H9 (cell line): Measurements from ENCODE around the gene PPFIBP2. TPM values are rescaled to one million over a fixed set of nuclear protein-coding genes. Genes with fewer than 3 reads are reported as not detected.

ENCODE experiments used
- DNase-seq: peaks from one replicate; pipeline ENCODE4 v3.0.0-alpha.2; 2017
- H2AFZ ChIP-seq: one replicate; pipeline ENCODE4 v1.6.1; 2013; ENCODE audit warnings: mild to moderate bottlenecking, low read length, control low read depth, moderate library complexity
- H2AK5ac ChIP-seq: 2 replicates; pipeline ENCODE4 v1.6.1; 2013; ENCODE audit warnings: low read length, control low read depth, mixed read lengths; ENCODE audit not compliant: insufficient read length
- H2BK120ac ChIP-seq: one replicate; pipeline ENCODE4 v1.6.1; 2013; ENCODE audit warnings: low read depth, mild to moderate bottlenecking, low read length, control low read depth, inconsistent platforms; ENCODE audit not compliant: poor library complexity, severe bottlenecking
- H2BK12ac ChIP-seq: 2 replicates; pipeline ENCODE4 v1.6.1; 2013; ENCODE audit warnings: low read length, control low read depth, mixed read lengths, low read depth; ENCODE audit not compliant: insufficient read length
- H2BK15ac ChIP-seq: 2 replicates; pipeline ENCODE4 v1.6.1; 2013; ENCODE audit warnings: low read depth, low read length, control low read depth
- H2BK20ac ChIP-seq: one replicate; pipeline ENCODE4 v1.6.1; 2013; ENCODE audit warnings: low read depth, mild to moderate bottlenecking, low read length, control low read depth, inconsistent platforms; ENCODE audit not compliant: poor library complexity, severe bottlenecking
- H2BK5ac ChIP-seq: 2 replicates; pipeline ENCODE4 v1.6.1; 2013; ENCODE audit warnings: low read length, control low read depth, mixed read lengths; ENCODE audit not compliant: insufficient read length
- H3K14ac ChIP-seq: 2 replicates; pipeline ENCODE4 v1.6.1; 2013; ENCODE audit warnings: low read length, control low read depth; ENCODE audit not compliant: insufficient read depth
- H3K18ac ChIP-seq: 2 replicates; pipeline ENCODE4 v1.6.1; 2013; ENCODE audit warnings: low read depth, mild to moderate bottlenecking, mixed read lengths, low read length, control low read depth; ENCODE audit not compliant: insufficient read length
- H3K23ac ChIP-seq: 2 replicates; pipeline ENCODE4 v1.6.1; 2013; ENCODE audit warnings: low read length, control low read depth, mixed read lengths, low read depth; ENCODE audit not compliant: insufficient read length
- H3K23me2 ChIP-seq: 2 replicates; pipeline ENCODE4 v1.6.1; 2013; ENCODE audit warnings: low read depth, mild to moderate bottlenecking, mixed read lengths, low read length, control low read depth; ENCODE audit not compliant: insufficient read length, poor library complexity, severe bottlenecking
- H3K27ac ChIP-seq: 2 replicates; pipeline ENCODE4 v1.5.1; 2013; ENCODE audit warnings: low read length, control low read depth, mixed read lengths, low read depth; ENCODE audit not compliant: insufficient read length
- H3K27me3 ChIP-seq: 2 replicates; pipeline ENCODE4 v1.6.1; 2013; ENCODE audit warnings: low read length, control low read depth, inconsistent platforms; ENCODE audit not compliant: insufficient read depth
- H3K4ac ChIP-seq: 2 replicates; pipeline ENCODE4 v1.6.1; 2013; ENCODE audit warnings: low read depth, mild to moderate bottlenecking, control low read depth, inconsistent platforms, low read length, moderate library complexity
- H3K4me1 ChIP-seq: 2 replicates; pipeline ENCODE4 v1.6.1; 2013; ENCODE audit warnings: low read length, control low read depth, inconsistent platforms; ENCODE audit not compliant: insufficient read depth
- H3K4me2 ChIP-seq: 2 replicates; pipeline ENCODE4 v1.6.1; 2013; ENCODE audit warnings: low read length, control low read depth, mixed read lengths; ENCODE audit not compliant: insufficient read length, insufficient read depth
- H3K56ac ChIP-seq: 2 replicates; pipeline ENCODE4 v1.6.1; 2013; ENCODE audit warnings: low read depth, mild to moderate bottlenecking, mixed read lengths, low read length, control low read depth; ENCODE audit not compliant: insufficient read length
- H3K79me1 ChIP-seq: 2 replicates; pipeline ENCODE4 v1.6.1; 2013; ENCODE audit warnings: low read depth, mild to moderate bottlenecking, moderate library complexity, low read length, control low read depth, inconsistent platforms; ENCODE audit not compliant: insufficient read depth, poor library complexity, severe bottlenecking
- H3K79me2 ChIP-seq: 2 replicates; pipeline ENCODE4 v1.6.1; 2013; ENCODE audit warnings: low read length, control low read depth, inconsistent platforms; ENCODE audit not compliant: insufficient read depth
- H3K9ac ChIP-seq: 2 replicates; pipeline ENCODE4 v1.6.1; 2013; ENCODE audit warnings: low read length, control low read depth, mixed read lengths; ENCODE audit not compliant: insufficient read length; ENCODE audit errors: extremely low read depth
- H3K9me3 ChIP-seq: one replicate; pipeline ENCODE4 v1.6.1; 2013; ENCODE audit warnings: low read depth, low read length, inconsistent platforms; ENCODE audit not compliant: control insufficient read depth
- H3T11ph ChIP-seq: one replicate; pipeline ENCODE4 v1.6.1; 2013; ENCODE audit warnings: mild to moderate bottlenecking, low read length, control low read depth, inconsistent platforms
- H4K20me1 ChIP-seq: one replicate; pipeline ENCODE4 v1.6.1; 2013; ENCODE audit not compliant: control insufficient read depth, insufficient read length, insufficient read depth
- H4K5ac ChIP-seq: 2 replicates; pipeline ENCODE4 v1.6.1; 2013; ENCODE audit warnings: low read depth, mild to moderate bottlenecking, mixed read lengths, low read length, control low read depth; ENCODE audit not compliant: insufficient read length
- H4K8ac ChIP-seq: replicated peaks from 2 replicates; pipeline ENCODE4 v1.6.1; 2013; ENCODE audit warnings: low read length, control low read depth, mixed read lengths, low read depth; ENCODE audit not compliant: insufficient read length
- H4K91ac ChIP-seq: 2 replicates; pipeline ENCODE4 v1.6.1; 2013; ENCODE audit warnings: low read depth, mild to moderate bottlenecking, moderate library complexity, mixed read lengths, low read length, control low read depth; ENCODE audit not compliant: insufficient read length
- H3K27ac Mint-ChIP-seq, 3 experiments: 2 replicates in 2 of 3; 3 replicates in 1 of 3; pipeline ENCODE4 v1.8.0; 2020 to 2021; ENCODE audit warnings: mixed read lengths in 3 of 3, mild to moderate bottlenecking in 1 of 3, moderate library complexity in 1 of 3
- H3K27me3 Mint-ChIP-seq: 2 replicates; pipeline ENCODE4 v1.8.0; 2021; ENCODE audit warnings: low read depth, mild to moderate bottlenecking, moderate library complexity, mixed read lengths
- H3K36me3 Mint-ChIP-seq, 3 experiments: 2 replicates in 2 of 3; 3 replicates in 1 of 3; pipeline ENCODE4 v1.8.0; 2020 to 2021; ENCODE audit warnings: low read depth in 3 of 3, mixed read lengths in 3 of 3; ENCODE audit not compliant: insufficient read depth in 1 of 3
- H3K4me1 Mint-ChIP-seq, 2 experiments: 2 replicates each; pipeline ENCODE4 v1.8.0; 2020; ENCODE audit warnings: mixed read lengths in 2 of 2
- H3K4me3 Mint-ChIP-seq, 2 experiments: 2 replicates in 1 of 2; 3 replicates in 1 of 2; pipeline ENCODE4 v1.8.0; 2020 to 2021; ENCODE audit warnings: mild to moderate bottlenecking in 2 of 2, mixed read lengths in 2 of 2, moderate library complexity in 1 of 2
- H3K9me3 Mint-ChIP-seq, 2 experiments: 2 replicates in 1 of 2; 3 replicates in 1 of 2; pipeline ENCODE4 v1.8.0; 2020; ENCODE audit warnings: mild to moderate bottlenecking in 2 of 2, mixed read lengths in 2 of 2, moderate library complexity in 1 of 2
- WGBS: extraction: QIAGEN DNeasy Blood & Tissue Kit; methylation state at CpG from one replicate; pipeline ENCODE4 v1.1.7; 2013; ENCODE audit warnings: missing lambda C conversion rate, low lambda C conversion rate, mixed read lengths; ENCODE audit not compliant: insufficient read length; ENCODE audit errors: extremely low coverage; 5-methylcytosine and 5-hydroxymethylcytosine counted together
- total RNA-seq: library from RNA; stranded (reverse); gene quantifications from 2 replicates; pipeline ENCODE4 v1.2.1, GENCODE V29; 2021
- TF ChIP-seq, protein P1 (sequence below): fragments of 200-600 bp; sonication (generic); conservative IDR thresholded peaks from 3 replicates; pipeline ENCODE4 v1.8.0; 2021; ENCODE audit warnings: antibody characterized with exemption, mild to moderate bottlenecking

Gene PPFIBP2
- total RNA-seq, 1 experiment from 2014 or later, result 8.3 TPM

DNA sequence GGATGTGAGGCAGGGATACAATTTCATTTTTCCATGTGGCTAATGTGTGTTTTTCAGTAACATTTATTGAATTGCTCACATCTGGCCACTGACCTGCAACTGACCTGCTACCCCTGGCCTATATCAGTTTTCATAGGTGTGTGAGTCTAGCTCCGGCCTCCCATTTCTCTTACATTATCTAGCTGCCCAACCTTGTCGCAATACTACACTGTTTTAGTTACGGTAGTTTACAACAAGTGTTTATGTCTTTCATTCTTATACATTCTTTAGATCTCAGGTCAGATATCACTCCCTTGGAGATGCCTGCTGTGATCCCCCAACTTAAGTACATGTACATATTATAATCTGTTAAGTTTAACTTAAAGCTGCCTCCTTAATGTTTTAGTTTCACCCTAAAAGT is 161.8 kb downstream of the PPFIBP2 start:
- H3K27me3 ChIP-seq, result no peaks in the 10 kb centered on the region
- H3K14ac ChIP-seq, result no peak overlapping the region
- no peak overlapping the region for H2AK5ac ChIP-seq
- H3K18ac ChIP-seq, result no peak overlapping the region
- no peaks in the 10 kb centered on the region for H3K79me2 ChIP-seq
- no peaks in the 10 kb centered on the region for H3K9me3 ChIP-seq
- no peak overlapping the region for H3K23ac ChIP-seq
- no peak overlapping the region for H3K4ac ChIP-seq
- no peak overlapping the region for H2BK120ac ChIP-seq
- H3K4me2 ChIP-seq, result no peak overlapping the region
- H2BK20ac ChIP-seq, result no peak overlapping the region
- no peaks in the 10 kb centered on the region for H3K79me1 ChIP-seq
- no peak overlapping the region for H2BK5ac ChIP-seq
- DNase-seq, result no peak
- no peak overlapping the region for H3T11ph ChIP-seq
- H2BK15ac ChIP-seq, result no peak overlapping the region
- no peak overlapping the region for H3K27ac Mint-ChIP-seq
- H3K27me3 Mint-ChIP-seq, result peaks cover 6% of the 10 kb centered on the region
- H3K9me3 Mint-ChIP-seq, result peaks cover 3 to 5% of the 10 kb centered on the region in 2 experiments; a peak in 2 of 5 replicates
- peaks cover 53 to 62% of the 10 kb centered on the region in 2 experiments for H3K4me1 Mint-ChIP-seq
- H3K23me2 ChIP-seq, result peaks cover 10% of the 10 kb centered on the region
- H4K91ac ChIP-seq, result no peak overlapping the region
- no peak overlapping the region for H2BK12ac ChIP-seq
- WGBS, result no CpG with 5 or more reads among the region's 3 CpGs
- no peak overlapping the region for H3K9ac ChIP-seq
- peaks cover 2% of the 10 kb centered on the region for H4K20me1 ChIP-seq
- no peak overlapping the region for H4K5ac ChIP-seq
- peaks cover 0 to 26% (median 5%) of the 10 kb centered on the region in 3 experiments; a peak in 6 of 7 replicates for H3K36me3 Mint-ChIP-seq
- peaks cover 2% of the 10 kb centered on the region; the same call in 1 of the 2 replicates for H3K4me1 ChIP-seq
- H3K4me3 Mint-ChIP-seq, result no peak overlapping the region
- TF ChIP-seq, protein P1, sequence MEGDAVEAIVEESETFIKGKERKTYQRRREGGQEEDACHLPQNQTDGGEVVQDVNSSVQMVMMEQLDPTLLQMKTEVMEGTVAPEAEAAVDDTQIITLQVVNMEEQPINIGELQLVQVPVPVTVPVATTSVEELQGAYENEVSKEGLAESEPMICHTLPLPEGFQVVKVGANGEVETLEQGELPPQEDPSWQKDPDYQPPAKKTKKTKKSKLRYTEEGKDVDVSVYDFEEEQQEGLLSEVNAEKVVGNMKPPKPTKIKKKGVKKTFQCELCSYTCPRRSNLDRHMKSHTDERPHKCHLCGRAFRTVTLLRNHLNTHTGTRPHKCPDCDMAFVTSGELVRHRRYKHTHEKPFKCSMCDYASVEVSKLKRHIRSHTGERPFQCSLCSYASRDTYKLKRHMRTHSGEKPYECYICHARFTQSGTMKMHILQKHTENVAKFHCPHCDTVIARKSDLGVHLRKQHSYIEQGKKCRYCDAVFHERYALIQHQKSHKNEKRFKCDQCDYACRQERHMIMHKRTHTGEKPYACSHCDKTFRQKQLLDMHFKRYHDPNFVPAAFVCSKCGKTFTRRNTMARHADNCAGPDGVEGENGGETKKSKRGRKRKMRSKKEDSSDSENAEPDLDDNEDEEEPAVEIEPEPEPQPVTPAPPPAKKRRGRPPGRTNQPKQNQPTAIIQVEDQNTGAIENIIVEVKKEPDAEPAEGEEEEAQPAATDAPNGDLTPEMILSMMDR, result no peak
- no peak overlapping the region for H4K8ac ChIP-seq
- no peak overlapping the region for H3K27ac ChIP-seq
- no peak overlapping the region for H2AFZ ChIP-seq
- no peak overlapping the region for H3K56ac ChIP-seq
